ENCODE data around the gene ZNF407. TPM values are rescaled to one million over a fixed set of nuclear protein-coding genes. Genes with fewer than 3 reads are reported as not detected.

The ZNF407 gene
- total RNA-seq, 1 experiment from 2014 or later: 7.6 TPM

GRCh38 chr18:75036917-75037688 is 439.4 kb downstream of the ZNF407 start:
- RAD21 ChIA-PET (ENCODE audit: low non-redundant PET in 1 of 2, low total read pairs in 2 of 2, uncharacterized antibody in 2 of 2, unreplicated experiment in 2 of 2): no interaction called here

GRCh38 chr18:75037689-75037955 is 440.0 kb downstream of the ZNF407 start:
- no peaks in the 10 kb centered on the region for H3K79me2 ChIP-seq (ENCODE audit: insufficient read depth, low read length)
- TF ChIP-seq ATF3 (IDR thresholded peaks at IDR 0.05): no peak
- TF ChIP-seq YY1 (IDR thresholded peaks at IDR 0.05; ENCODE audit: extremely low read depth, insufficient replicate concordance, low read depth, low read length): no peak
- TF ChIP-seq POLR2A (IDR thresholded peaks at IDR 0.05; ENCODE audit: borderline replicate concordance, extremely low read depth, insufficient read depth, insufficient read length): no peak
- TF ChIP-seq SIN3A (IDR thresholded peaks at IDR 0.05; ENCODE audit: low read depth): no peak
- no peak for TF ChIP-seq CEBPB (IDR thresholded peaks at IDR 0.05; ENCODE audit: low read depth)
- no peak for TF ChIP-seq POLR2AphosphoS5 (IDR thresholded peaks at IDR 0.05; ENCODE audit: low read depth, low read length)
- no peak for TF ChIP-seq SP1 (IDR thresholded peaks at IDR 0.05; ENCODE audit: low read depth)
- no peak for TF ChIP-seq CBX3 (IDR thresholded peaks at IDR 0.05; ENCODE audit: low read depth)
- no peak for TF ChIP-seq RAD21 (IDR thresholded peaks at IDR 0.05; ENCODE audit: low read depth)
- H4K20me1 ChIP-seq (ENCODE audit: insufficient read depth): no peaks in the 10 kb centered on the region
- POLR2A ChIA-PET: no interaction called here
- intact Hi-C loops (cut with micrococcal nuclease): no loop called here
- H3K27me3 ChIP-seq (ENCODE audit: insufficient read depth, low read length): no peaks in the 10 kb centered on the region
- CTCF ChIA-PET: no interaction called here
- no peaks in the 10 kb centered on the region for H3K36me3 ChIP-seq (ENCODE audit: control insufficient read depth in 1 of 2, insufficient read depth in 2 of 2, low read length in 2 of 2)
- ATAC-seq (no peak), DNase-seq (ENCODE audit: low read depth, low spot score) (no peak)
- RAD21 ChIA-PET (ENCODE audit: low non-redundant PET in 1 of 2, low total read pairs in 2 of 2, uncharacterized antibody in 2 of 2, unreplicated experiment in 2 of 2): no interaction called here
- H3K4me1 ChIP-seq (ENCODE audit: control insufficient read depth in 1 of 2, insufficient read depth in 2 of 2, low read length in 2 of 2): no peaks in the 10 kb centered on the region
- no TSS peak for BruUV-seq (replicated peaks)
- no peak overlapping the region for H2AFZ ChIP-seq (ENCODE audit: low read depth, low read length, poor library complexity, severe bottlenecking)
- H3K9ac ChIP-seq (ENCODE audit: low read length): no peak overlapping the region
- no peak overlapping the region for H3K27ac ChIP-seq (ENCODE audit: low read depth, low read length)
- no peak overlapping the region for H3K4me3 ChIP-seq (replicated peaks in 1 of 2; ENCODE audit: low read depth in 1 of 2, low read length in 2 of 2)
- H3K9me2 ChIP-seq (ENCODE audit: insufficient read depth): no peaks in the 10 kb centered on the region
- no peaks in the 10 kb centered on the region for H3K9me3 ChIP-seq (ENCODE audit: control insufficient read depth in 1 of 2, insufficient read depth in 1 of 2, low read depth in 1 of 2, low read length in 2 of 2)
- H3K4me2 ChIP-seq (ENCODE audit: low read length): no peak overlapping the region

More at GRCh38 chr18:75036917-75037688, 439.4 kb downstream of the ZNF407 start:
- H3K9me3 ChIP-seq (ENCODE audit: control insufficient read depth in 1 of 2, insufficient read depth in 1 of 2, low read depth in 1 of 2, low read length in 2 of 2): no peaks in the 10 kb centered on the region
- no peak overlapping the region for H3K4me3 ChIP-seq (replicated peaks in 1 of 2; ENCODE audit: low read depth in 1 of 2, low read length in 2 of 2)
- POLR2A ChIA-PET: no interaction called here
- no peak overlapping the region for H3K4me2 ChIP-seq (ENCODE audit: low read length)
- no peak overlapping the region for H3K27ac ChIP-seq (ENCODE audit: low read depth, low read length)
- ATAC-seq (no peak), DNase-seq (ENCODE audit: low read depth, low spot score) (no peak)
- H3K9ac ChIP-seq (ENCODE audit: low read length): no peak overlapping the region
- H2AFZ ChIP-seq (ENCODE audit: low read depth, low read length, poor library complexity, severe bottlenecking): no peak overlapping the region
- H3K4me1 ChIP-seq (ENCODE audit: control insufficient read depth in 1 of 2, insufficient read depth in 2 of 2, low read length in 2 of 2): no peaks in the 10 kb centered on the region
- no peaks in the 10 kb centered on the region for H4K20me1 ChIP-seq (ENCODE audit: insufficient read depth)
- H3K36me3 ChIP-seq (ENCODE audit: control insufficient read depth in 1 of 2, insufficient read depth in 2 of 2, low read length in 2 of 2): no peaks in the 10 kb centered on the region
- no TSS peak for BruUV-seq (replicated peaks)
- CTCF ChIA-PET: no interaction called here
- no peak for TF ChIP-seq ZBTB33 (IDR thresholded peaks at IDR 0.05; ENCODE audit: extremely low read depth, insufficient replicate concordance, low read length)
- no peaks in the 10 kb centered on the region for H3K79me2 ChIP-seq (ENCODE audit: insufficient read depth, low read length)
- intact Hi-C loops (cut with micrococcal nuclease): no loop called here
- no peaks in the 10 kb centered on the region for H3K9me2 ChIP-seq (ENCODE audit: insufficient read depth)
- no peaks in the 10 kb centered on the region for H3K27me3 ChIP-seq (ENCODE audit: insufficient read depth, low read length)
